COLO829 (cell line): Measurements from ENCODE around the gene CHSY1.

Source experiments
- DNase-seq: peaks from one replicate; pipeline ENCODE4 v3.0.0; 2012; ENCODE audit warnings: low spot score

CHSY1 gene

DNA sequence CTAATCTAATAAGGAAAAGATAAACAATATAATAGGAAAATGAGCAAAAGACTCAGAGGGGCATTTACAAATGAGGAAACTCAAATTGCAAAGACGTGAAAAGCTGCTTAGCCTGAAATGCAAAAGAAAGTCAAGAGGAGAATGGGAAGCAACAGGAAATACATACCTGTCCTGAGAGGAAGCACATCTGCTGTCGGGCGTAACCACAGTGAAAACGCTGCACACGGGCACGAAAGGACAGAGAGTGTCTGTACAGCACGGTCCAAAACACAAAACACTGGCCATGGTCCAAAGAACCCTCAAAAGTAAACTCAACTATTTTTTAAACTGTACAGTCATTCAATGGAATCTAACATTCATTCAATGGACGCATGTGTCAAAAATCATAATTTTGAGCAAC, 100.6 kb downstream of the CHSY1 start:
- DNase-seq: no peak

DNA sequence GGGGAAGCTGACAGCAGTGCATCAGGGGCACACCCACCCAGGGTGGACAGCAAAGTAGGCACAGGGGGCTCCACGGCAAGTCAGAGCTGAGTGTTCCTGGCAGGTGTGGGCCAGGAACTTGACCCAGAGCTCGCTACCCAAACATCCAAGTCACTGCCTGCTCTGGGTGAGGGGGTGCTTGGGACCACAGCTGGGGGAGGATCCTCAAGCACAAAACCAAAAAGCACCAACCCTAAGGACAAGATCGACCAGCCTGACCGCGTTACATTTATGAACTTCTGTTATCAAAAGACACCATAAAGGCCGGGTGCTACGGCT, 101.2 kb downstream of the CHSY1 start:
- no peak for DNase-seq

- no peak for DNase-seq
These were observed 101.8 kb downstream of the CHSY1 start for GRCh38 chr15:101149864-101150722.

GRCh38 chr15:101148881-101149664, 102.8 kb downstream of the CHSY1 start:
- DNase-seq: no peak

- no peak for DNase-seq
These were observed 103.5 kb downstream of the CHSY1 start for GRCh38 chr15:101148166-101148880.

DNA sequence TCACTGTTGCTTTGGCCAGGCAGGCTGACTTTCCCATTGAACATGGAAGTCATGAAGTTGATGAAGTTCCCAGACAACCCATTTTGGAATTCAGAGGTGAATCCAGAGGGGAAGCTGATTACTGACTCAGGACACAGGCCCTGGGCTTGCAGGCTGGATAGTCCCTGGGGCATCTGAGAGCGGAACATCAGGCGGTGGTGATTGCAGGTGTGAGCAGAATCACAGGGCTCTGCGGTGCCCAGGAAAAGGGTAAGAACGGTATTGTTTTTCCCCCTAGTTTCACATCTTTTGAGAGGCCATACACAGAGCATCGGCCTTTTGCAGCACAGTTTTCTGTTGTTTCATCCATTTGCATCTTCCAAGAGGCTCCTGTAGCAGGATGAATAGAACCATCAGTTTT, 104.7 kb downstream of the CHSY1 start:
- no peak for DNase-seq

DNA sequence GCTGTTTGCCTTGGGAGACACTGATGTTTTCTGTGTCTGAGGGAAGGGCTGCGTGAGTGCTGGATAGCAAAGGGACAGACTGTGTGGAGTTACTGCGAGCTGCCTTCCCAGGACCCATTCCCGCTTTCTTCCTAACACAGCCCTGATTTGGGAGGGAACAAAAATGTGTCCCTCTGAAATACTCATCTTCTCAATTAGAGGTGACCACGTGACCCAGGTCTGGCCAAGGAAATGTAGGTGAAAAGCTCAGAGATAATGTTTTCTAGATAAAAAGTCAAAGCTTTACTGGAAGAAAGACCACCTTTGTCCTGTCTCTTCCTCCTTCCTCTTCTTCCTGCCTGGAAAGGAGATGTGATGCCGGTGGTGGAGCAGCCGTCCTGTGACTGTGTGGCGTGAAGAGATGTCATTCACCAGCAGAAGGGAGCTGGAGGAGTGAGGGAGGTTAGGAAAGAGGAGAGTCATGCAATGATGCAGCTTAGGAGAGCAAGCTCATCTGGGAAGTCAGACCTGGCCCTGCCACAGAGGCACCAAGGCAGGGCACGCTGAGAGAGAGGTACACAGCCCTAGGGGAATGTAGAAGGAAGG, 105.6 kb downstream of the CHSY1 start:
- no peak for DNase-seq

GRCh38 chr15:101145362-101145761, 106.5 kb downstream of the CHSY1 start:
- DNase-seq: no peak

- DNase-seq: no peak
These were observed 108.5 kb downstream of the CHSY1 start for GRCh38 chr15:101143321-101143720.

DNA sequence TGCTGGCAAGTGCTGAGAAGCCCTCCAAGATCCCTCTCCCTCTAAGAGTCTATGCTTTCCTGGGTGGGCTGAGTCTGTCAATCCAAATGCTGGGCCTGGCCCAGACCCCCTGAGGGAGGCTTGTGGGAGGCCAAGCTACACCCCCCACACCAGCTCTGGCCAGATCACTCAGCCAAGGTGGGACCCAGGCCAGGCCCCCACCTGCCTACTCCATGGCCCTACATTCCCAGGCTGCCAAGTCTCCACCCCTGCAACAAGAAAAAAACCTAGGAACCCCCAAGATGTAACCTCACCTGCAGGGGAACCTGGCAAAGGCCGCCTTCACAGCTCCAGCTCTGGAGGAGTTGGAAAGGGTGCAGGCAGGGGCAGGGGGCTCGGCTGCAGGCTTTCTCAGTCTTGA, 109.1 kb downstream of the CHSY1 start:
- DNase-seq: no peak

DNA sequence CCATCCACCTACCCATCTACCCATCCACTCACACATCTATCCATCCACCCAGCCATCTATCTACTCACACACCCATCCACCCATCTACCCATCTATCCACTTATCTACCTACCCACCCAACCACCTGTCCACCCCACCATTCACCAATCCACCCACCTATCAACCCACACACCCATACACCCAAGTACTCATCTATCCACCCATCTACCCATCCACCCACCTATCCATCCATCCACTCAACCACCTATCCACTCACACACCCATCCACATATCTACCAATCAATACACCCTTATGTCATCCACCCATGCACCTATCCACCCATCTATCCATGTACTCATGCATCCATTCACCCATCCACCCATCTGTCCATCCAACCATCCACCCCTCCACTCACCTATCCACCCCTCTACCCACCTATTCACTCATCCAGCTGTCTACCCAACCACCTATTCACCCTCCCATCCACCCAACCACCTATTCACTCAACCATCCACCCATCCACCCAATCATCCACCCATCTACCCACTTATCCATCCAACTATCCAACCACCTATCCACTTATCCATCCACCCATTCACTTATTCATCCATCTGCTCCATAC, 109.8 kb downstream of the CHSY1 start:
- no peak for DNase-seq

DNA sequence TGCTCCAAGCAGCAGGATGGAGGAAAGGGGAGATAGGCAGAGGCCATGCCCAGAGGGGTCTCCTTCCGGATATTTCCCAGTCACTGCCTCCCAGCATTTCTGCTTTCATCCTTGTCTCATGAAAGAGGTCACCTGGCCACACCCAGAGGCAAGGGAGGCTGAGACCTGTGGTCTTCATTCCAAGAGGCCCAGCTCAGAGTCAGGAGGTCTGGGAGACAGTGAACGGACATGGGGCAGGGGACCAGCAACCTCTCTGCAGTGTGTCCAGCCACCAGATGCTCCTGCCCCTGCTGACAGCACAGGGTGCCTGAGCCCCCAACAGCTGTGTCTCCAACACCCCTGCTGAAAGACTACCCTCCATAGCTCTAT, 111.2 kb downstream of the CHSY1 start:
- no peak for DNase-seq

DNA sequence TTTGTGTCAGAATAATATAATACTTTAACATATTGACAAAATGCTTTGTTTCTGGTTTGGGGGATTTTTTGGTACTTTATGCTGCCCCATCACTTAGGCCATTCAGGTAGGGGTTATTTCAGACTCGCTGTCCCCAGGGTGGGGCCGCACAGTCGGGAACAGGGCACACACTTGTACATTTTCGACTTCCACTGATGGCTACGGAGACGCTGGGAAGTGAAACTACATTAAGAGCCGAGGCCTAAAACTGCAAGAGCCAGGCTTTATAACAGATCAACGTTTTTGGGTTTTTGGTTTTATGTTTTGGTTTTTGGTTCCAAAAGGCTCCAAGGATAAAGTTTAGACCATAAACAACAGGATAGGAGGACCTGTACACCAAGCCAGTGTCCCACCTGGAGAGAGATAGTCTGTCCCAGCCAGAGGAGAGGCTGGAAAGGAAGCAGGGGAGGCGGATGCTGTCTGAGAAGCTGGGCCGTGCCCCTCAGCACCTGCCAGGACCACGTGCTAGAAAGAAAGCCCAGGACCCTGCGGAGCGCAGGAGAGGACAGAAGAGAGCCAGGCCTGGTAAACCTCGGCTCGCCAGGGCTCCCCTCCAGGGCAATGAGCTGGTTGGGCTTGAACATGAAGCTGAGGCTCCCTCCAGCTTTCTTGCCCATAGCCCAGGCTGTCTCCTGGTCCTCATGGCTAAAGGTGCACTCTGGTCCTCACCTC, 111.7 kb downstream of the CHSY1 start:
- DNase-seq: no peak

DNA sequence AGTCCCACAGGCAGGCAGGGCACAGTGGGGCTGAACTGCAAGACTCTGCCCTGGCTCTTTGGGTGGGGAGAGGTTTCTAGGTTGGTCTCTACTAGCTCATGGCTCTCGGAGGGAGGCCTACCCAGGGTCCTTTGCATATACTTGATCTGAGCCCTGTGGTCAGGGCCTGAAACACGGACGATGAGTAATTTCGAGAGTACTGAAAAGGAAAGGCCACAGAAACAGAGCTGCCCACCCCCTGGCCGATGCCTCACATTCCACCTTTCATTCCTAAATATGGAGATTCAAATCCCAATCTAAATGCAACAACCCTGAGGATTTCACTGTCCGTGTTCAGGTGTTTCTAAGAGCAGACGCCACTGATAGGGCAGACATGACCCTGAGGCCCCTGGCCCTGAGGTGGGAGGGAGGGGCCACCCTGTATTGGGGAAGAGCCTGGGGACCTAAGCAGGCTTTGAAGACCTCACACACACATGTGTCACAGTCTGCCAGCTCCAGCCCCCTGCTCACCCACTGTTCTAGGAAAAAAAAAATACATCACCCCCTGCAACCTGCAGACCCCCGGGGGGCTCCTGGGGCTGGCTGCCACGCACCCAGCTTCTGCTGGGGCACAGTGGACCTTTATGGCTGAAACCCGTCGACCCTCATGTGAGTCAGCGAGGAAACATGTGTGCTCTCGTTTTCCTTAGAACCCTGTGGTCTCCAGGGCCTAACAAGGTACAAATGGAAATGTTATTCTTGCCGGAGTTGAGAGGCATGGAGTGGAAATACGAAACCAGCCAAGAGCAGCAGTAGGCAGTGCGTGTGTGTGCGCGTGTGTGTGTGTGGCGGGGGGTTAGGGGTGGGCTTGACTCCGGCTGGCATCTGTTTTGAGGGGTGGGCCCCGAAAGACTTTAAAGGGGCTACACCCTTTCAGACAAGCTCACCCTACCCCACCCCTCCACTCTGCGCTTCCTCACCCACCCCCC, 112.7 kb downstream of the CHSY1 start:
- DNase-seq: no peak

DNA sequence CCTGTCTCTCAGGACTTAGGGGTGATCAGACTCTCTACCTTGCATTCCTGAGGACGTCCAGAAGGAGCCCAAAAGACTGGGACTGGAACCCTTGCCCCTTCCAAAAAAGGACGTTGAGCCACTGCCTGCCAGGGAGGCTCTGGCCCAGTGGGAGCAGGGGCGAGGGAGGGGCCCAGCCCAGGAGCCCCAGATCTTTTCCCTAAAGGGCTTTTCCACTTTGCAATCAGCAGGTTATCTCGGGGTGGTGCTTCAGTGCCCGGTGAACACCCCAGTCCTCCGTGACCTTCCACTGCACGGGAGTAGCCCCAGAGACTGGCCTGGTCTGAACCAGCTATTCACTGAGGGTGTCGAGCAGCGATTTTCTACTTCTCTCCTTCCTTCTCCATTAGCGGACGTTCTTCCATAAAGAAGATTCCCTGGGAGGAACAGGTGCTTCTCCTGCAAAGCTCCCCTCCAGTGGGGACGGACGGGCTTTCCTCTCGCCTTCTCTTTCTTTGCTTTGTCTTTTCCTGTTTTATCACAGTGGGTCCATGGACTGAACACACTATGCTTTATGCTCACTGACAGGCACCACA, 113.7 kb downstream of the CHSY1 start:
- DNase-seq: no peak

- DNase-seq: no peak
These were observed 114.4 kb downstream of the CHSY1 start for GRCh38 chr15:101137312-101137940.

- DNase-seq: no peak
These were observed 115.2 kb downstream of the CHSY1 start for GRCh38 chr15:101136381-101137268.

- no peak for DNase-seq
These were observed 116.2 kb downstream of the CHSY1 start for GRCh38 chr15:101135532-101136166.
